ENCODE data around the gene TBC1D1. TPM values are rescaled to one million over a fixed set of nuclear protein-coding genes. Genes with fewer than 3 reads are reported as not detected.

The TBC1D1 gene
- 10 to 100 TPM; 10.4 to 15.3 TPM for polyA plus RNA-seq

- Histone ChIP-seq H3K4me3 (ENCODE audit: low read depth in 1 of 2, low read length in 2 of 2) (peak within 1 kb of the TSS; percentile 74 to 81), H3K4me1 (ENCODE audit: control insufficient read depth in 2 of 2, insufficient read depth in 2 of 2, low read length in 1 of 2) (peaks cover 0 to 8% of the 10 kb centered on the region in 2 donors), H3K36me3 (ENCODE audit: control insufficient read depth in 2 of 2, insufficient read depth in 2 of 2, low read length in 1 of 2) (no peaks in the 10 kb centered on the region), H3K9me3 (ENCODE audit: control insufficient read depth in 2 of 2, insufficient read depth in 1 of 2, low read depth in 1 of 2, low read length in 1 of 2) (no peaks in the 10 kb centered on the region), H3K27ac (ENCODE audit: low read depth in 2 of 2, low read length in 1 of 2) (peak within 1 kb of the TSS; percentile 69 to 74), H3K27me3 (ENCODE audit: control insufficient read depth in 1 of 2, insufficient read depth in 2 of 2, low read length in 2 of 2) (no peaks in the 10 kb centered on the region)
- WGBS, 2 donors, result 0 to 1% methylated on average over 14 to 43 of the region's 43 CpGs
These were observed at the start of gene TBC1D1 for GRCh38 chr4:37890801-37891259. TSS of gene TBC1D1 (plus strand) at chr4:37891084. CDS start at chr4:37902096, 11,012 bp downstream.

- Histone ChIP-seq H3K4me3 (ENCODE audit: low read depth in 1 of 2, low read length in 2 of 2) (no peak overlapping the region), H3K27me3 (ENCODE audit: control insufficient read depth in 1 of 2, insufficient read depth in 2 of 2, low read length in 2 of 2) (no peaks in the 10 kb centered on the region), H3K4me1 (ENCODE audit: control insufficient read depth in 2 of 2, insufficient read depth in 2 of 2, low read length in 1 of 2) (no peaks in the 10 kb centered on the region), H3K36me3 (ENCODE audit: control insufficient read depth in 2 of 2, insufficient read depth in 2 of 2, low read length in 1 of 2) (peaks cover 13 to 28% of the 10 kb centered on the region in 2 donors), H3K9me3 (ENCODE audit: control insufficient read depth in 2 of 2, insufficient read depth in 1 of 2, low read depth in 1 of 2, low read length in 1 of 2) (no peaks in the 10 kb centered on the region), H3K27ac (ENCODE audit: low read depth in 2 of 2, low read length in 1 of 2) (no peak overlapping the region)
- WGBS, 2 donors, result 95 to 96% methylated on average over 5 of the region's 5 CpGs
These were observed 46.7 kb upstream of the TBC1D1 start for GRCh38 chr4:37844204-37844603.

- Histone ChIP-seq H3K27ac (ENCODE audit: low read depth in 2 of 2, low read length in 1 of 2) (no peak overlapping the region), H3K4me1 (ENCODE audit: control insufficient read depth in 2 of 2, insufficient read depth in 2 of 2, low read length in 1 of 2) (no peaks in the 10 kb centered on the region), H3K27me3 (ENCODE audit: control insufficient read depth in 1 of 2, insufficient read depth in 2 of 2, low read length in 2 of 2) (no peaks in the 10 kb centered on the region), H3K9me3 (ENCODE audit: control insufficient read depth in 2 of 2, insufficient read depth in 1 of 2, low read depth in 1 of 2, low read length in 1 of 2) (no peaks in the 10 kb centered on the region), H3K4me3 (ENCODE audit: low read depth in 1 of 2, low read length in 2 of 2) (no peak overlapping the region), H3K36me3 (ENCODE audit: control insufficient read depth in 2 of 2, insufficient read depth in 2 of 2, low read length in 1 of 2) (peaks cover 10 to 29% of the 10 kb centered on the region in 2 donors)
- WGBS, 2 donors, result 95 to 97% methylated on average over 4 of the region's 4 CpGs
These were observed 45.7 kb upstream of the TBC1D1 start for GRCh38 chr4:37845201-37845600.

GRCh38 chr4:37847311-37847884 lies 43.5 kb upstream of the TBC1D1 start:
- Histone ChIP-seq H3K27me3 (ENCODE audit: control insufficient read depth in 1 of 2, insufficient read depth in 2 of 2, low read length in 2 of 2) (no peaks in the 10 kb centered on the region), H3K27ac (ENCODE audit: low read depth in 2 of 2, low read length in 1 of 2) (no peak overlapping the region), H3K36me3 (ENCODE audit: control insufficient read depth in 2 of 2, insufficient read depth in 2 of 2, low read length in 1 of 2) (peaks cover 10 to 20% of the 10 kb centered on the region in 2 donors), H3K9me3 (ENCODE audit: control insufficient read depth in 2 of 2, insufficient read depth in 1 of 2, low read depth in 1 of 2, low read length in 1 of 2) (no peaks in the 10 kb centered on the region), H3K4me3 (ENCODE audit: low read depth in 1 of 2, low read length in 2 of 2) (no peak overlapping the region), H3K4me1 (ENCODE audit: control insufficient read depth in 2 of 2, insufficient read depth in 2 of 2, low read length in 1 of 2) (no peaks in the 10 kb centered on the region)
- WGBS, 2 donors, result 60 to 61% methylated on average over 5 of the region's 5 CpGs

- 88 to 90% methylated on average over 2 of the region's 2 CpGs for WGBS, 2 donors
- Histone ChIP-seq H3K36me3 (ENCODE audit: control insufficient read depth in 2 of 2, insufficient read depth in 2 of 2, low read length in 1 of 2) (peaks cover 9 to 11% of the 10 kb centered on the region in 2 donors), H3K27ac (ENCODE audit: low read depth in 2 of 2, low read length in 1 of 2) (no peak overlapping the region), H3K27me3 (ENCODE audit: control insufficient read depth in 1 of 2, insufficient read depth in 2 of 2, low read length in 2 of 2) (no peaks in the 10 kb centered on the region), H3K9me3 (ENCODE audit: control insufficient read depth in 2 of 2, insufficient read depth in 1 of 2, low read depth in 1 of 2, low read length in 1 of 2) (no peaks in the 10 kb centered on the region), H3K4me3 (ENCODE audit: low read depth in 1 of 2, low read length in 2 of 2) (no peak overlapping the region), H3K4me1 (ENCODE audit: control insufficient read depth in 2 of 2, insufficient read depth in 2 of 2, low read length in 1 of 2) (no peaks in the 10 kb centered on the region)
These were observed 38.5 kb upstream of the TBC1D1 start for GRCh38 chr4:37852376-37852775.

GRCh38 chr4:37858112-37858511 lies 32.8 kb upstream of the TBC1D1 start:
- H3K27ac ChIP-seq (ENCODE audit: low read depth in 2 of 2, low read length in 1 of 2), result no peak overlapping the region
- H3K4me3 ChIP-seq (ENCODE audit: low read depth in 1 of 2, low read length in 2 of 2), result no peak overlapping the region
- H3K27me3 ChIP-seq (ENCODE audit: control insufficient read depth in 1 of 2, insufficient read depth in 2 of 2, low read length in 2 of 2), result no peaks in the 10 kb centered on the region
- no peaks in the 10 kb centered on the region for H3K9me3 ChIP-seq (ENCODE audit: control insufficient read depth in 2 of 2, insufficient read depth in 1 of 2, low read depth in 1 of 2, low read length in 1 of 2)
- peaks cover 4 to 7% of the 10 kb centered on the region in 2 donors for H3K36me3 ChIP-seq (ENCODE audit: control insufficient read depth in 2 of 2, insufficient read depth in 2 of 2, low read length in 1 of 2)
- no peaks in the 10 kb centered on the region for H3K4me1 ChIP-seq (ENCODE audit: control insufficient read depth in 2 of 2, insufficient read depth in 2 of 2, low read length in 1 of 2)
- whole genome bisulfite sequencing, 2 donors, result 89 to 97% methylated on average over 4 of the region's 4 CpGs

- Histone ChIP-seq H3K27me3 (ENCODE audit: control insufficient read depth in 1 of 2, insufficient read depth in 2 of 2, low read length in 2 of 2) (no peaks in the 10 kb centered on the region), H3K9me3 (ENCODE audit: control insufficient read depth in 2 of 2, insufficient read depth in 1 of 2, low read depth in 1 of 2, low read length in 1 of 2) (no peaks in the 10 kb centered on the region), H3K4me1 (ENCODE audit: control insufficient read depth in 2 of 2, insufficient read depth in 2 of 2, low read length in 1 of 2) (no peaks in the 10 kb centered on the region), H3K4me3 (ENCODE audit: low read depth in 1 of 2, low read length in 2 of 2) (no peak overlapping the region), H3K36me3 (ENCODE audit: control insufficient read depth in 2 of 2, insufficient read depth in 2 of 2, low read length in 1 of 2) (peaks cover 5 to 7% of the 10 kb centered on the region in 2 donors), H3K27ac (ENCODE audit: low read depth in 2 of 2, low read length in 1 of 2) (no peak overlapping the region)
These were observed 32.0 kb upstream of the TBC1D1 start for GRCh38 chr4:37858872-37859271.

- Histone ChIP-seq H3K27ac (ENCODE audit: low read depth in 2 of 2, low read length in 1 of 2) (no peak overlapping the region), H3K27me3 (ENCODE audit: control insufficient read depth in 1 of 2, insufficient read depth in 2 of 2, low read length in 2 of 2) (no peaks in the 10 kb centered on the region), H3K9me3 (ENCODE audit: control insufficient read depth in 2 of 2, insufficient read depth in 1 of 2, low read depth in 1 of 2, low read length in 1 of 2) (no peaks in the 10 kb centered on the region), H3K4me3 (ENCODE audit: low read depth in 1 of 2, low read length in 2 of 2) (no peak overlapping the region), H3K4me1 (ENCODE audit: control insufficient read depth in 2 of 2, insufficient read depth in 2 of 2, low read length in 1 of 2) (no peaks in the 10 kb centered on the region), H3K36me3 (ENCODE audit: control insufficient read depth in 2 of 2, insufficient read depth in 2 of 2, low read length in 1 of 2) (peaks cover 5 to 7% of the 10 kb centered on the region in 2 donors)
- 89 to 98% methylated on average over 1 of the region's 1 CpG for WGBS, 2 donors
These were observed 30.6 kb upstream of the TBC1D1 start for GRCh38 chr4:37860266-37860665.

GRCh38 chr4:37862961-37863360 lies 27.9 kb upstream of the TBC1D1 start:
- no peaks in the 10 kb centered on the region for H3K27me3 ChIP-seq (ENCODE audit: control insufficient read depth in 1 of 2, insufficient read depth in 2 of 2, low read length in 2 of 2)
- H3K36me3 ChIP-seq (ENCODE audit: control insufficient read depth in 2 of 2, insufficient read depth in 2 of 2, low read length in 1 of 2), result peaks cover 2 to 6% of the 10 kb centered on the region in 2 donors
- no peaks in the 10 kb centered on the region for H3K4me1 ChIP-seq (ENCODE audit: control insufficient read depth in 2 of 2, insufficient read depth in 2 of 2, low read length in 1 of 2)
- no peaks in the 10 kb centered on the region for H3K9me3 ChIP-seq (ENCODE audit: control insufficient read depth in 2 of 2, insufficient read depth in 1 of 2, low read depth in 1 of 2, low read length in 1 of 2)
- WGBS, 2 donors, result 89 to 95% methylated on average over 4 of the region's 4 CpGs
- no peak overlapping the region for H3K27ac ChIP-seq (ENCODE audit: low read depth in 2 of 2, low read length in 1 of 2)
- no peak overlapping the region for H3K4me3 ChIP-seq (ENCODE audit: low read depth in 1 of 2, low read length in 2 of 2)

GRCh38 chr4:37864786-37865185 lies 26.1 kb upstream of the TBC1D1 start:
- H3K27ac ChIP-seq (ENCODE audit: low read depth in 2 of 2, low read length in 1 of 2), result no peak overlapping the region
- H3K4me1 ChIP-seq (ENCODE audit: control insufficient read depth in 2 of 2, insufficient read depth in 2 of 2, low read length in 1 of 2), result no peaks in the 10 kb centered on the region
- no peaks in the 10 kb centered on the region for H3K27me3 ChIP-seq (ENCODE audit: control insufficient read depth in 1 of 2, insufficient read depth in 2 of 2, low read length in 2 of 2)
- WGBS, 2 donors, result 73 to 84% methylated on average over 4 of the region's 4 CpGs
- no peaks in the 10 kb centered on the region for H3K9me3 ChIP-seq (ENCODE audit: control insufficient read depth in 2 of 2, insufficient read depth in 1 of 2, low read depth in 1 of 2, low read length in 1 of 2)
- no peak overlapping the region for H3K4me3 ChIP-seq (ENCODE audit: low read depth in 1 of 2, low read length in 2 of 2)
- peaks cover 2 to 9% of the 10 kb centered on the region in 2 donors for H3K36me3 ChIP-seq (ENCODE audit: control insufficient read depth in 2 of 2, insufficient read depth in 2 of 2, low read length in 1 of 2)
